ENCODE results near the gene DPP6.
A peak's percentile ranks its signal among the peaks of the same experiment; 100 is the strongest.
"Not testable (repeated sequence)": the region's sequence is repeated elsewhere in the genome, so short reads cannot be mapped to it uniquely, and the experiment has no call there.

The DPP6 gene

DNA sequence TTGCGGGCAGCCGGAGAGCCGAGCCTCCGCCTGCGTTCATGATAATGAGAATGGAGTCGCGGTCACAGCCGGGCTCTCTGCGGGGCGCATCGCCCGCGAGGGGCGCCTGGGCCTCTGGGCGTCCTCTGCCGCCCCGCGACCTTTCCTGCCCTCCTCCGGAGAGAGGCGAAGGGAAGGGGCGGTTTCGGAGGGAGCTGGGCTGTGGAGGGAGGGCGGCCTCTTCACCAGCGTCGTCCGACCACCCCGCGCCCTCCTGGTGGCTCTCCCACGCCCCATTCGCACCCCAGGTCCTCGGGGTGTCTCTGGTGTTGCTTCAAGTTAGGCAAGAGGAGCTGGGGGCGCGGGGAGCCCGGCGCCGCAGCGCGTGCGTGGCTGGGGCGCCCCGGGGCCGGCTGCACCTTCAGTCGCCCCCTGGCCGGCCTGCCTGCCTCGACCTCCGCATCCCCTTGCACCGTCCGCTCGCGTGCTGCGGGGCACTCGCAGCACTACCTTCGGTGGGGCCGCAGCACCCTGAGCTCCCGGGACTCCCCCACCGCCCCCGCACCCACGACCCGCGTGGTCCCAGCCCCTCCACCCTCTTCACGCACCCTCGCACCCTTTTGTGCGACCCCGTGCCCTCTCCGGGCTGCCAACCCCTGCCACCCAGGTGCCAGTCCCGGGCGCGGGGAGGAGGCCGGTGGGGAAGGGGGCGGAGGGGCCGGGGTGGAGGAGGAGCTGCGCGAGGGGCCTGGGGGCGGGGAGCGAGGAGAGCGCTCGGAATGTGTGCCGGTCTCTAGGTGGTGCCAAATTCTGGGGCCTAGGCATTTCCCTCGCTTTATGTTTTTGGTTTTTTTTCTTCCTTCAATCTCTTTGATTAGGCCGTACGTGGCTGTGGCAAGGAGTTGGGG is at the start of gene DPP6:
TSS of gene DPP6 (plus strand) at position 756 of the 887 bp plus-strand sequence.
- DNase-seq, result not testable (repeated sequence)

DNA sequence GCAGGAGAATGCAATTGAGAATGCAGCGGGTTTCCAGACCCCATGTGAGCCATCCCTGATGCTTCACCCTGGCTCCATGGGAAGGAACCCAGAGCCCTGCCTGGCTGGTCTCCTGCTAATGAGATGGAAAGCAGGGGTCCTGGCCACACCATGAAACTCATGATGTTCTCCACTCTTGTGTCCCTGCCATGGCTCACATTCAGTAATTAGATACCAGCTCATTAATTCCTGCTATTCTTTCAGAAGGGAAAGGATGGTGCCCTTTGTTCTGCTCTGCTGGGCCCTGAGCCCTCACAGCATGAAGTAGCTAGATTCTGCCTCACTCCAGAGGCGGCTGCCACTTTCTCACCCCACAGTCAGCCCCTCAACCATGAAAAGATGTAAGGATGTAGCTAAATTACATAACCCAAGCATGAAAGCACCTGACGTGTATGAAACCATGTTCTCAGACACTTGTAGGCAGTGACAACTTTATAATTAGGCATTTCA is 42.7 kb upstream of the DPP6 start:
- not testable (repeated sequence) for DNase-seq

GRCh38 chr7:154010726-154011568 is 41.3 kb upstream of the DPP6 start:
- DNase-seq, result not testable (repeated sequence)

DNA sequence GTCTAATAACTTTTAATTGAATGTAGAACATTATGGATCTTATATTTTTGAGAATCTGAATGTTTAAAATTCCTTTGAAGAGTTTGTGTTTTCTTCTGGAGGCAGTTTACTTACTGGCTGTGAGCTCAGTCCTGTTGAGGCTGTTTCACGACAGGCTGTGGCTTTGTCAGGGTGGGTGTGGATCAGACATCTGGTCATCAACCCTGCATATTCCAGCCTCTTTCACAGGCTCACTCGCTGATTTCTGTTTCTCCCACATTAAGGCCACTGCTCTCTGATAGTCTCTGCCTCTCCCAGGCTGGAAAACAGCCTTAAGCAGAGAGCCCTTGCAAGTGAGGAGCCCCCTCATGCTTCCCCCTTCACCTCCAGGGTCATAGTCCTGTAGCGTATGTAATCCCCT is 39.4 kb upstream of the DPP6 start:
- not testable (repeated sequence) for DNase-seq

GRCh38 chr7:154015636-154016035 is 36.6 kb upstream of the DPP6 start:
- not testable (repeated sequence) for DNase-seq

GRCh38 chr7:154018354-154018753 is 33.8 kb upstream of the DPP6 start:
- not testable (repeated sequence) for DNase-seq

- not testable (repeated sequence) for DNase-seq
These were observed 24.4 kb upstream of the DPP6 start for GRCh38 chr7:154027805-154028204.

DNA sequence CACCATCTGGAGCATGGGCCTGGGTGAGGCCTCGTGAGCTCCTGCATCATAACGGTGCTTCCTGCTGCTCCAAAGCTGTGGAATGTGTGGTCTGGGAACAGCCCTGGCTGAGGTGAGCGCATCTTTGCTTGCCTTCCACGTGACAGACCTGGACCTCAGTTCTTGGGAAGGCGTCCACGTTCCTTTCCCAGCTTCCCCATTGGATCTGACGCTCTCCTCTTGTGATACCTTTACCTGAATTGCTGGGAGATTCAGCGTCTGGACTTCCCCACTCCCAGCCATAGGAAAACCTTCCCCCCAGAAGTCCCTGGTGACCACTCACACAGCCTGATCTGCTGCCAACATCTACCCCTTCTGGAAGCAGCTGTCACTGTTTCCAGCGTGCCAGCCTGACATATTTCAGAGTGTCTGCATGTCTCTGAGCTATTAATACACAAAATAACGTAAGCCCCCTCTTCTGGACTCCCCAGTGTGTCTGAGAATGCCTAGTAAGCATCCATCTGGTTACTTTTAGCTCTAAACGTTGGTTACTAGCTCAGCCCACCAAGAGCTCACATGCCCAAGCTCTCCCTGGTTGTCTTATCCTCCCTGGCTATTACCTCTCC is 21.6 kb upstream of the DPP6 start:
- not testable (repeated sequence) for DNase-seq

DNA sequence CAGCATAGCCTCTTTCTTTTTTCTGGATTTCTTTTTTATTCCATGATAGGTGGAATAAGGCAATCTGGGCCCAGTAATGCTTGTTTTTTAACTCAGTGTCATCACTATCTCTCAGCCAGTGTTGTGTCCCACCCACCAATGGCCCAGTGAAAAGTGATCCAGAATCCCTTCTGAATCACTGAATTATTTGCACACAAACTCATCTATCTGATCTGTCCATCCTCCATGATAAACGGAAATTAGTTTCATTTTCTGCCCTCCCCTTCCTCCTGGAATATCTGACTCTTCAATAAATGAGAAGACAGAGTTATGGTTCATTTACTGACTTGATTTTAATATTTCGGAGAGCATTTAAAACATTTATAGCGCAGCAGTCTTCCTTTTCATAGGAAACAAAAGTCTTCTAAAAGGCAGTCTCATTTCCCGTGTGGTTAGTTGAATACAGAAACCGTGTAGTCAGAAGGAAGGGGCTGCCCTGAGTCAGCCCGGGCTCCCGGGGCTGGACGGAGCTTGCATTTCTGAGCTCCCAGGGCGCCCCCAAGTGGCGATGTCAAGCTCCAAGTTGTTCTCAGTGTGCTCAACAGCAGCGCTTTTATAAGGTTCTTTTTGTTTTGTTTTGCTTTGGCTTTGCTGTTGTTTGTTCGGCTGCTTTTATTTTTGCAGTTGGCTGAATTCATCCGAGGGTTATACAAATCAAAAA is 12.6 kb upstream of the DPP6 start:
- peak in 1 of 2 donors; percentile 58 for DNase-seq

- DNase-seq, result not testable (repeated sequence)
These were observed 1.8 kb upstream of the DPP6 start for GRCh38 chr7:154050394-154050793.

DNA sequence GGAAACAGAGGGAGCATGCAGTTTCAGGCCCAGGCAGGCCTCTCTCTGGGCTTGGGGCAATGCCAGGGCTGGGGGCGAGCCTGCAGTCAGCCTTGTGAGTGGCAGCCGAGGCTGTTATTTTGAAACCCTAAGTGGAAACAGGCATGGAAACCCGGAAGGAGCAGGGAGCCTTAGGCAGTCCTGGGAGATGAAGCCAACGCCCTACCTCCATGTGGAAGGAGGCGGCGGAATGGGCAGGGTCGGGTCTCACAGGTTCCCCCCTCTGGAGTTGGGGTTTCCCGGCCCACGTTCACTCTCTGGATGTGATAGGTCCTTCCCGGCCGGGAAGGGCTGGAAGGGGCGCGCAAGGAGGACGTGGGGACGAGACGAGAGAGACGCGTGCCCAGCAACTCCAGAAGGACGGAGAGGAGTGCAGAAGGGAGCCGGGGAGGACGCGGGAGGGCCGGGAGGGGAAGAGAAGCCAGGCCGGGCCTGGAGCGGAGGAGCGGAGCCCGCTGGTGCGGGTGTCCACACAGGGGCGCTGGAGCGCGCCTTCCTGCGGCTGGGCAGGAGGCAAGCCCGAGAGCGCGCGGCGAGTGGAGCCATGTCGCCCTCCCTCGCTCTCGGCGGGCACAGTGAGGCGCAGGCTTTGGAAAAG is 1.1 kb upstream of the DPP6 start:
- DNase-seq, result not testable (repeated sequence)

GRCh38 chr7:154052530-154053252 is 493 bp downstream of the DPP6 start:
- not testable (repeated sequence) for DNase-seq

DNA sequence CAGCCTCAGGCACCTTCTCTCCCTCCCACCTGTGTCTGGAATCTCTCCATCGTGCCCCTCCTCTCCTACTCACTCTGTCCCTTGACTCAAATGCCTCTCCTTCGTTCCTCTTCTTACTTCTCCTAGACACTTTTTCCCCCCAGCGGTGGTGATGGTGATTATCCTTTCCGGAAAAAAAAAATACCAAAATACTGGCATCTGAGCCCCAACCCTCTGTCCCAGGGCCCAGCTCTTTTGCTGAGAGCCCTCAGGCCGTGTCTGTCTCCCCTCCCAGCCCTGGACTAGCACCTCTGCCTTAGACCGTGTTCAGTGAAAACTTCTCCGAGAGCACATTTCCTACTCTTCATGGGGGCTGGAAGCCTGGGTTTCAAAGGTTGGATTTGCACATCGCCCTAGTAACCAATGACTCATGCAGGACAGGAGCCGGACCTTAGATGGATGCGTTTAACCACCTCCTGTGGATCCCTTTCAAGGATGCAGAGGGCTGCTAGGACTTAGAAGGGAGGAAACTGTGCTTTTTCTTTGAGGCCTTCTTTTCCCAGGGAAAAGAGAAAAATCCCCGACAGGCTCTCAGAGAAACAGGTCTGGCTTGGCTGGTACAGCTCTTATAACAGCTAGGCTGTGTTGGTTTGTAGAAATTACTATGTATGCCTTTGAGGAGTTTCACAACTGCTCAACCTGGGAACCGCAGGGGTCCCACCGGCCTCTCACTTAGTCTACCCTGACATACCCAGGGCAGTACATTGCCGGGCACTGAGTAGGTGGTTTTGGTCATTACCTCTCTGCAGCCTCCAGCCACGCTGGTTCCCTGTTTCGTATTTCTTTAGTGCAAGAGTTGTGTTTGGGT is 1.5 kb downstream of the DPP6 start:
- not testable (repeated sequence) for DNase-seq

DNA sequence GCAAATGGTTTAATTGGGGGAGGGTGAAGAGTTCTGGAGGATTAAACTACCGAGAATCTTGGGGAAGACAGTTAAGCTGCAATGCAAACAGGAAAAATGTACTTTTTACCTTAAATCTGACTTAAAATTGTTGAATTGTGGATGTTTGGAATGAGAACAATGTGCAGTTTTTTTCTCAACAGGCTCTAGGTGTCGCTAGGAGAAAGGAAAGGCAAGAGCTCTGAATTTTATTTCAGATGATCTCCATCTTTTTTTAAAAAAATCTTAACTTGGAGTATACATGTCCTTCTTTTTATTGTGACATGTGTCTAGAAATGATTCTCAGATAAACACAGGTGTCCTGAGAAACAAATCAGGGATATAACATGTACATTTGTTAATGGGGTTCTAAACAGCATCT is 2.5 kb downstream of the DPP6 start:
- DNase-seq, result not testable (repeated sequence)

DNA sequence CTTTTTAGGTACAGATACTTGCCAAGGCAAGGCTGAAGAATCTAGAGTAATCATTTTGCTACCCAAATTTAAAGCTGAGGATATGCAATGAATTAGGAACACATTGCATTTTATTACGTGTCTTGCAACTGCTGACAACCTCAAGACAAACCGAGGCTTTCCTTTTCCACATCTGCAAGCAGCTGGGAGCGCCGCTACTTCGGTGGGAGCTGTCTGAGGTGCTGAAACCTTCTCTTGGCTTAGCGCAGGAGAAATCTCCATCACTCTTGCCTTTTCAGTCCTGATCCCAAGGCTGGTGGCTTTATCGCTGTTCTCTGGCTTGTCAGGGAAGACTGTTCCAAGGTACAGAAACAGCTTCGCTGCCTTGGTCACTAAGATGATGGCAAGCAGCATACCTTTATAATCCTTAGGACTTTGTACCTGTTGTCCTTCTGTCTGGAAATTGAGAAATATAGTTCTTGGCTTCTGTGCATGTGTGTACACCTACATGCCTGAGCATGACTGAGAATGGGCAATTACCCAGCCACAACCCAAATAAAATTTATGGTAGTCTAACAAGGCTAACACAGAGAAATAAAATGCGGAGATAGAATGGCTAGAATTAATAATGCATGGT is 3.4 kb downstream of the DPP6 start:
- DNase-seq, result peak in 1 of 2 donors; percentile 20

- DNase-seq, result not testable (repeated sequence)
These were observed 6.6 kb downstream of the DPP6 start for GRCh38 chr7:154058783-154059182.

DNA sequence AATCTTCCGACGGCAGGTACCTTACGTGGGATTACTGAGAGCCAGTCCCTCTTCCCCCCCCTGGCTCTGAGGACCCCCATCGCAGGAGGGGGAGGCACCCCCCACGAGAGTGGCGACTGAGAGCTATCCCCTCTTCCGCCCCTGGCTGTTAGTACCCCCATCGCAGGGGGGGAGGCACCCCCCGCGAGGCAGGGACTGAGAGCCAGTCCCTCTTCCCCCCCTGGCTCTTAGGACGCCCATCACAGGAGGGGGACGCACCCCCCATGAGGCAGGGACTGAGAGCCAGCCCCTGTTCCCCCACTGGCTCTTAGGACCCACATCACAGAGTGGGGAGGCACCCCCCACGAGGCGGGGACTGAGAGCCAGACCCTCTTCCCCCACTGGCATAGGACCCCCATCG is 8.4 kb downstream of the DPP6 start:
- not testable (repeated sequence) for DNase-seq

DNA sequence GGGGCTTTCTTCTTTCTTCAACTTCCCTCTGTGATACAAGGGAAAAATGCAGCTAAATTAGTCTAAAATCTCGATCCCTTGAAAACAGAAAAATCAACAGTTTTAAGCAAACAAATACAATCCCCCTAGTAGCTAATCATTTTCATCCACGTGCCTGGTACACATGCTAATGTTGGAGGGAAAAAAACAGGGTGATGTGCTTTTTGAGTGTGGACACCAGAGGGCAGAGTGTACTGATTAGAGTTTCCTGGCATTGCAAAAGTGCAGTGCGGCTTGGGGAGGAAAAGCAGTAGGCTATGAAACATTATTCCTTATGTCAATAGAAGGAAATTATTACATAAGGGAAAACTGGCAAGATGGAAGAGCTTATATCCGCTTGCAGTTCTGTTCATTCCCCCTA is 19.6 kb downstream of the DPP6 start:
- DNase-seq, result not testable (repeated sequence)

DNA sequence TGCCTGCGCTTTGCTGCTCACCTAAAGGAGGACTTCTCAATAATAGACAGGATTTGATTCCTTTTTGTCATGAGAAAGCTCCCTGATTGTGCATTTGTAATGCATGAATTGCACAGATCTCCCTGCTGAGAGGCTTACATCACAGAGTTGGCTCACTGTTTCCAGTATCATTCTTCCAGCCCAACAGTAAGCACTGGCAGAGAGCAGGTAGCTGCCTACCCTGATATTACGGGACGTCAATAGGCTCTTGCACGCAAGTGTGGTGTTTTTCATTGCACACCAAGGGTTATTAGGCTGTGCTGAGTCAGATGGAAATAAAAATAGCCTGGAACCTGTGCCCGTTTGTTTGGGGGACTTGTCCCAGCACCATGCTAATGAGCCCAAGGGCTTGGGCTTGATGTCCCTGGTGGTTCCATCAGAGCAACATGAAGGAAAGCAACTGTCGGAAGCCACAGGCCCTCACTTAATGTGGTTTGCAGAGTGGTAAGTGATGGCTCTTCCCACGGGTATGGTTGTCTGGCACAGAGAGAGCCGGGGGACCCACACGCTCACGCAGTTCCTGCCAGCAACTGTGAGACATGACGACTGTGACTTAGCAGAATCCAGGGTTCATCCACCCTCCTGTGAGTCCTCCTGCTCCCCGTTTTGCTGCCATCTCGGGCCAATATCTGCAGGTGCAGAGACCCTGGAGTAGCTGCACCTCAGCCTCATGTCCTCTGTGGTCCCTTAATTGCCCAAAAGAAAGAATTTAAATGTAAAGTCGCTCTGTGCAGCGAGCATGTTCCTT is 20.4 kb downstream of the DPP6 start:
- DNase-seq, result not testable (repeated sequence)

Data from stimulated activated CD4-positive, alpha-beta T cell treated with anti-CD3 and anti-CD28 coated beads, Interleukin-2, amount 100 ng/mL, for 24 hours (primary cell).